Measurements from ENCODE around the gene DNHD1.

GRCh38 chr11:6488342-6488741 is 8.7 kb upstream of the DNHD1 start:
- TF ChIP-seq KDM4A (IDR thresholded peaks at IDR 0.05; ENCODE audit: low read depth, low read length, severe bottlenecking), result no peak
- TF ChIP-seq SP1 (IDR thresholded peaks at IDR 0.05; ENCODE audit: low read depth, low read length), result no peak
- no peak for TF ChIP-seq CTCF (IDR thresholded peaks at IDR 0.05; ENCODE audit: control extremely low read depth in 1 of 3, insufficient read depth in 1 of 3, low read depth in 1 of 3, low read length in 3 of 3)
- TF ChIP-seq, protein P1, sequence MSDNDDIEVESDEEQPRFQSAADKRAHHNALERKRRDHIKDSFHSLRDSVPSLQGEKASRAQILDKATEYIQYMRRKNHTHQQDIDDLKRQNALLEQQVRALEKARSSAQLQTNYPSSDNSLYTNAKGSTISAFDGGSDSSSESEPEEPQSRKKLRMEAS (IDR thresholded peaks at IDR 0.05), result no peak

All from H1 (cell line).